HEK293 (cell line): ENCODE results near the gene ARPC1B.

ENCODE experiments used
- GLI4 ChIP-seq: fragments of 450-650 bp; formaldehyde crosslinking; IDR thresholded peaks from 2 replicates; pipeline ENCODE4 v1.5.1; 2016; ENCODE audit warnings: missing biosample characterization, missing genetic modification characterization
- KLF16 ChIP-seq: fragments of 450-650 bp; formaldehyde crosslinking; IDR thresholded peaks from 2 replicates; pipeline ENCODE4 v1.5.1; 2017; ENCODE audit warnings: missing biosample characterization, missing genetic modification characterization
- MZF1 ChIP-seq: fragments of 450-650 bp; formaldehyde crosslinking; IDR thresholded peaks from 2 replicates; pipeline ENCODE4 v1.5.1; 2017; ENCODE audit warnings: missing biosample characterization, missing genetic modification characterization, borderline replicate concordance
- ZNF157 ChIP-seq: fragments of 450-650 bp; formaldehyde crosslinking; IDR thresholded peaks from 2 replicates; pipeline ENCODE4 v1.5.1; 2016; ENCODE audit warnings: missing biosample characterization, missing genetic modification characterization
- ZNF16 ChIP-seq: fragments of 450-650 bp; formaldehyde crosslinking; IDR thresholded peaks from 2 replicates; pipeline ENCODE4 v1.5.1; 2016; ENCODE audit warnings: low read depth, missing biosample characterization, missing genetic modification characterization
- ZNF174 ChIP-seq: fragments of 450-650 bp; formaldehyde crosslinking; IDR thresholded peaks from 2 replicates; pipeline ENCODE4 v1.5.0; 2017; ENCODE audit warnings: missing biosample characterization, mild to moderate bottlenecking, missing genetic modification characterization
- ZNF214 ChIP-seq: fragments of 450-650 bp; formaldehyde crosslinking; IDR thresholded peaks from 2 replicates; pipeline ENCODE4 v1.5.1; 2017; ENCODE audit warnings: missing biosample characterization, mild to moderate bottlenecking, missing genetic modification characterization, borderline replicate concordance
- ZNF274 ChIP-seq, 2 experiments: fragments of 200-500 bp in 1 of 2; fragments of 450-650 bp in 1 of 2; sonication (Bioruptor generic) in 1 of 2; formaldehyde crosslinking in 1 of 2; IDR thresholded peaks; 2 replicates each; pipeline versions ENCODE4 v1.5.1 to v1.6.1; 2014 to 2016; ENCODE audit warnings: borderline replicate concordance in 1 of 2, inconsistent platforms in 1 of 2, low read length in 1 of 2, missing biosample characterization in 1 of 2, missing genetic modification characterization in 1 of 2
- ZNF544 ChIP-seq: fragments of 450-650 bp; formaldehyde crosslinking; IDR thresholded peaks from 2 replicates; pipeline ENCODE4 v1.5.0; 2017; ENCODE audit warnings: missing biosample characterization, missing genetic modification characterization
- ZNF548 ChIP-seq: fragments of 450-650 bp; formaldehyde crosslinking; IDR thresholded peaks from 2 replicates; pipeline ENCODE4 v1.5.1; 2016; ENCODE audit warnings: missing biosample characterization, missing genetic modification characterization
- ZNF596 ChIP-seq: fragments of 450-650 bp; IDR thresholded peaks from 2 replicates; pipeline ENCODE4 v1.5.0; 2018; ENCODE audit warnings: missing biosample characterization, mild to moderate bottlenecking, missing genetic modification characterization, moderate library complexity
- ZNF658 ChIP-seq: fragments of 450-650 bp; formaldehyde crosslinking; IDR thresholded peaks from 2 replicates; pipeline ENCODE4; 2016; ENCODE audit warnings: missing biosample characterization, missing genetic modification characterization
- ZNF747 ChIP-seq: fragments of 450-650 bp; formaldehyde crosslinking; IDR thresholded peaks from 2 replicates; pipeline ENCODE4 v1.5.1; 2016; ENCODE audit warnings: missing biosample characterization, missing genetic modification characterization
- ZNF76 ChIP-seq: fragments of 450-650 bp; formaldehyde crosslinking; IDR thresholded peaks from 2 replicates; pipeline ENCODE4; 2016; ENCODE audit warnings: low read depth, missing biosample characterization, missing genetic modification characterization, borderline replicate concordance
- ZNF777 ChIP-seq: fragments of 450-650 bp; formaldehyde crosslinking; IDR thresholded peaks from 2 replicates; pipeline ENCODE4 v1.5.1; 2017; ENCODE audit warnings: missing biosample characterization, missing genetic modification characterization, borderline replicate concordance
- ZNF830 ChIP-seq: fragments of 450-650 bp; IDR thresholded peaks from 2 replicates; pipeline ENCODE4 v1.5.0; 2018; ENCODE audit warnings: missing biosample characterization, missing genetic modification characterization, low read depth, mild to moderate bottlenecking, moderate library complexity
- ZNF843 ChIP-seq: fragments of 450-650 bp; formaldehyde crosslinking; IDR thresholded peaks from 2 replicates; pipeline ENCODE4 v1.5.1; 2016; ENCODE audit warnings: missing biosample characterization, missing genetic modification characterization
- ZSCAN23 ChIP-seq: fragments of 450-650 bp; formaldehyde crosslinking; IDR thresholded peaks from 2 replicates; pipeline ENCODE4 v1.5.1; 2016; ENCODE audit warnings: missing biosample characterization, missing genetic modification characterization
- TF ChIP-seq, protein P1 (sequence below): fragments of 450-650 bp; IDR thresholded peaks from 2 replicates; pipeline ENCODE4 v1.5.1; 2018; ENCODE audit warnings: missing biosample characterization, missing genetic modification characterization
- TF ChIP-seq, protein P2 (sequence below): fragments of 450-650 bp; formaldehyde crosslinking; IDR thresholded peaks from 2 replicates; pipeline ENCODE4 v1.5.1; 2017; ENCODE audit warnings: missing biosample characterization, missing genetic modification characterization
- TF ChIP-seq, protein P3 (sequence below): fragments of 450-650 bp; formaldehyde crosslinking; IDR thresholded peaks from 2 replicates; pipeline ENCODE4 v1.5.1; 2017; ENCODE audit warnings: missing biosample characterization, mild to moderate bottlenecking, missing genetic modification characterization, moderate library complexity
- TF ChIP-seq, protein P4 (sequence below): fragments of 450-650 bp; formaldehyde crosslinking; conservative IDR thresholded peaks from 2 replicates; pipeline ENCODE4 v1.5.1; 2016; ENCODE audit warnings: low read depth, missing biosample characterization, missing genetic modification characterization
- TF ChIP-seq, protein P5 (sequence below): fragments of 450-650 bp; formaldehyde crosslinking; IDR thresholded peaks from 2 replicates; pipeline ENCODE4 v1.5.0; 2017; ENCODE audit warnings: missing biosample characterization, missing genetic modification characterization, borderline replicate concordance
- TF ChIP-seq, protein P6 (sequence below): fragments of 450-650 bp; formaldehyde crosslinking; IDR thresholded peaks from 2 replicates; pipeline ENCODE4 v1.5.1; 2016; ENCODE audit warnings: missing biosample characterization, missing genetic modification characterization

The ARPC1B gene

DNA sequence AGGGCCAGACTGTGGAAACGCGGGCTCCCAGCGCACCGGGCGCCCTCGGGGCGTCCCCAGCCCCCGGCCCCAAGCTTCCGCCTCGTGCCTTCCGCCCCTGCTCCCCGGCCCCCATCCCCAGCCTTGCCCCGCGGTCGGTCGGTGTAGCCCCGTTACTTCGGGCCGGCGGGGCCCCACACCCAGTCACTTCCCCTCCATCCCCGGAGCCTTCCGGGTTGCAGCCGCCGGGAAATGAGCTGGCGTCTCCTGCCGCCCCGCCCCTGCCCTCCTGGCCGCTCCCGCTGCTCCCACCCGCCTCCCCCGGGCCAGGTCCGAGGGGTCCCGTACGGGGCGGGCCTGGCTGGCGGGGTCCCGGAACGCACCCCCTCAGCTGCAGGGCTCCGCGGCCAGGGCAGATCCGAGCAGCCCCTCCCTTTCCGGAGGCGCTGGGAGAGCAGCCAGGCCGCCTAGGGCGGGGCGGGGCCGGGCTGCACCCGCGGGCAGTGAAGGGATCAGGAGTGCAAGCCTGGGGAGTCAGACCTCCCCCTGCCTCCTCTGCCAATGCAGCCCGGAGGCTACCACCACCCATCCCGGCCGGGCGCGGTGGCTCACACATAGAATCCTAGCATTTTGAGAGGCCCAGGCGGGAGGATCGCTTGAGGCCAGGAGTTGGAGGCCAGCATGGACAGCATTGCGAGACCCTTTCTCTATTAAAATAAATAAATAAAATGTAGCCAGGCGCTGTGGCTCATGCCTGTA lies 709 bp downstream of the ARPC1B start (continued):
- TF ChIP-seq, protein P1, sequence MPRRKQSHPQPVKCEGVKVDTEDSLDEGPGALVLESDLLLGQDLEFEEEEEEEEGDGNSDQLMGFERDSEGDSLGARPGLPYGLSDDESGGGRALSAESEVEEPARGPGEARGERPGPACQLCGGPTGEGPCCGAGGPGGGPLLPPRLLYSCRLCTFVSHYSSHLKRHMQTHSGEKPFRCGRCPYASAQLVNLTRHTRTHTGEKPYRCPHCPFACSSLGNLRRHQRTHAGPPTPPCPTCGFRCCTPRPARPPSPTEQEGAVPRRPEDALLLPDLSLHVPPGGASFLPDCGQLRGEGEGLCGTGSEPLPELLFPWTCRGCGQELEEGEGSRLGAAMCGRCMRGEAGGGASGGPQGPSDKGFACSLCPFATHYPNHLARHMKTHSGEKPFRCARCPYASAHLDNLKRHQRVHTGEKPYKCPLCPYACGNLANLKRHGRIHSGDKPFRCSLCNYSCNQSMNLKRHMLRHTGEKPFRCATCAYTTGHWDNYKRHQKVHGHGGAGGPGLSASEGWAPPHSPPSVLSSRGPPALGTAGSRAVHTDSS (tag by site-specific recombination), result no peak
- TF ChIP-seq ZNF544 (no peak), ZNF16 (tag by site-specific recombination) (no peak), ZNF777 (tag by site-specific recombination) (no peak), ZNF658 (tag by site-specific recombination) (no peak), ZNF830 (no peak), ZNF76 (tag by site-specific recombination) (peak; percentile 24; the same call in 1 of the 2 replicates), MZF1 (0 out of 2 replicates have a peak, but pooled peaks have one; percentile 34), KLF16 (tag by site-specific recombination) (0 out of 2 replicates have a peak, but pooled peaks have one; percentile 40), ZNF548 (no peak), ZNF174 (no peak), ZNF596 (tag by site-specific recombination) (no peak), ZNF274 (IDR thresholded peaks at IDR 0.05; ENCODE audit: low read length) (no peak), ZNF274 (tag by site-specific recombination; IDR thresholded peaks at IDR 0.05; ENCODE audit: borderline replicate concordance) (no peak), ZSCAN23 (tag by site-specific recombination) (no peak), ZNF214 (tag by site-specific recombination) (no peak), GLI4 (tag by site-specific recombination) (no peak), ZNF843 (no peak), ZNF747 (tag by site-specific recombination) (no peak), ZNF157 (tag by site-specific recombination) (no peak)
- TF ChIP-seq, protein P2, sequence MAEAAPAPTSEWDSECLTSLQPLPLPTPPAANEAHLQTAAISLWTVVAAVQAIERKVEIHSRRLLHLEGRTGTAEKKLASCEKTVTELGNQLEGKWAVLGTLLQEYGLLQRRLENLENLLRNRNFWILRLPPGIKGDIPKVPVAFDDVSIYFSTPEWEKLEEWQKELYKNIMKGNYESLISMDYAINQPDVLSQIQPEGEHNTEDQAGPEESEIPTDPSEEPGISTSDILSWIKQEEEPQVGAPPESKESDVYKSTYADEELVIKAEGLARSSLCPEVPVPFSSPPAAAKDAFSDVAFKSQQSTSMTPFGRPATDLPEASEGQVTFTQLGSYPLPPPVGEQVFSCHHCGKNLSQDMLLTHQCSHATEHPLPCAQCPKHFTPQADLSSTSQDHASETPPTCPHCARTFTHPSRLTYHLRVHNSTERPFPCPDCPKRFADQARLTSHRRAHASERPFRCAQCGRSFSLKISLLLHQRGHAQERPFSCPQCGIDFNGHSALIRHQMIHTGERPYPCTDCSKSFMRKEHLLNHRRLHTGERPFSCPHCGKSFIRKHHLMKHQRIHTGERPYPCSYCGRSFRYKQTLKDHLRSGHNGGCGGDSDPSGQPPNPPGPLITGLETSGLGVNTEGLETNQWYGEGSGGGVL, result peak; percentile 71
- TF ChIP-seq, protein P3, sequence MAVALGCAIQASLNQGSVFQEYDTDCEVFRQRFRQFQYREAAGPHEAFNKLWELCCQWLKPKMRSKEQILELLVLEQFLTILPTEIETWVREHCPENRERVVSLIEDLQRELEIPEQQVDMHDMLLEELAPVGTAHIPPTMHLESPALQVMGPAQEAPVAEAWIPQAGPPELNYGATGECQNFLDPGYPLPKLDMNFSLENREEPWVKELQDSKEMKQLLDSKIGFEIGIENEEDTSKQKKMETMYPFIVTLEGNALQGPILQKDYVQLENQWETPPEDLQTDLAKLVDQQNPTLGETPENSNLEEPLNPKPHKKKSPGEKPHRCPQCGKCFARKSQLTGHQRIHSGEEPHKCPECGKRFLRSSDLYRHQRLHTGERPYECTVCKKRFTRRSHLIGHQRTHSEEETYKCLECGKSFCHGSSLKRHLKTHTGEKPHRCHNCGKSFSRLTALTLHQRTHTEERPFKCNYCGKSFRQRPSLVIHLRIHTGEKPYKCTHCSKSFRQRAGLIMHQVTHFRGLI (tag by site-specific recombination), result 0 out of 2 replicates have a peak, but pooled peaks have one; percentile 22
- TF ChIP-seq, protein P4, sequence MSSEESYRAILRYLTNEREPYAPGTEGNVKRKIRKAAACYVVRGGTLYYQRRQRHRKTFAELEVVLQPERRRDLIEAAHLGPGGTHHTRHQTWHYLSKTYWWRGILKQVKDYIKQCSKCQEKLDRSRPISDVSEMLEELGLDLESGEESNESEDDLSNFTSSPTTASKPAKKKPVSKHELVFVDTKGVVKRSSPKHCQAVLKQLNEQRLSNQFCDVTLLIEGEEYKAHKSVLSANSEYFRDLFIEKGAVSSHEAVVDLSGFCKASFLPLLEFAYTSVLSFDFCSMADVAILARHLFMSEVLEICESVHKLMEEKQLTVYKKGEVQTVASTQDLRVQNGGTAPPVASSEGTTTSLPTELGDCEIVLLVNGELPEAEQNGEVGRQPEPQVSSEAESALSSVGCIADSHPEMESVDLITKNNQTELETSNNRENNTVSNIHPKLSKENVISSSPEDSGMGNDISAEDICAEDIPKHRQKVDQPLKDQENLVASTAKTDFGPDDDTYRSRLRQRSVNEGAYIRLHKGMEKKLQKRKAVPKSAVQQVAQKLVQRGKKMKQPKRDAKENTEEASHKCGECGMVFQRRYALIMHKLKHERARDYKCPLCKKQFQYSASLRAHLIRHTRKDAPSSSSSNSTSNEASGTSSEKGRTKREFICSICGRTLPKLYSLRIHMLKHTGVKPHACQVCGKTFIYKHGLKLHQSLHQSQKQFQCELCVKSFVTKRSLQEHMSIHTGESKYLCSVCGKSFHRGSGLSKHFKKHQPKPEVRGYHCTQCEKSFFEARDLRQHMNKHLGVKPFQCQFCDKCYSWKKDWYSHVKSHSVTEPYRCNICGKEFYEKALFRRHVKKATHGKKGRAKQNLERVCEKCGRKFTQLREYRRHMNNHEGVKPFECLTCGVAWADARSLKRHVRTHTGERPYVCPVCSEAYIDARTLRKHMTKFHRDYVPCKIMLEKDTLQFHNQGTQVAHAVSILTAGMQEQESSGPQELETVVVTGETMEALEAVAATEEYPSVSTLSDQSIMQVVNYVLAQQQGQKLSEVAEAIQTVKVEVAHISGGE (tag by site-specific recombination), result peak; percentile 65
- TF ChIP-seq, protein P5, sequence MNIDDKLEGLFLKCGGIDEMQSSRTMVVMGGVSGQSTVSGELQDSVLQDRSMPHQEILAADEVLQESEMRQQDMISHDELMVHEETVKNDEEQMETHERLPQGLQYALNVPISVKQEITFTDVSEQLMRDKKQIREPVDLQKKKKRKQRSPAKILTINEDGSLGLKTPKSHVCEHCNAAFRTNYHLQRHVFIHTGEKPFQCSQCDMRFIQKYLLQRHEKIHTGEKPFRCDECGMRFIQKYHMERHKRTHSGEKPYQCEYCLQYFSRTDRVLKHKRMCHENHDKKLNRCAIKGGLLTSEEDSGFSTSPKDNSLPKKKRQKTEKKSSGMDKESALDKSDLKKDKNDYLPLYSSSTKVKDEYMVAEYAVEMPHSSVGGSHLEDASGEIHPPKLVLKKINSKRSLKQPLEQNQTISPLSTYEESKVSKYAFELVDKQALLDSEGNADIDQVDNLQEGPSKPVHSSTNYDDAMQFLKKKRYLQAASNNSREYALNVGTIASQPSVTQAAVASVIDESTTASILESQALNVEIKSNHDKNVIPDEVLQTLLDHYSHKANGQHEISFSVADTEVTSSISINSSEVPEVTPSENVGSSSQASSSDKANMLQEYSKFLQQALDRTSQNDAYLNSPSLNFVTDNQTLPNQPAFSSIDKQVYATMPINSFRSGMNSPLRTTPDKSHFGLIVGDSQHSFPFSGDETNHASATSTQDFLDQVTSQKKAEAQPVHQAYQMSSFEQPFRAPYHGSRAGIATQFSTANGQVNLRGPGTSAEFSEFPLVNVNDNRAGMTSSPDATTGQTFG (tag by site-specific recombination), result no peak
- TF ChIP-seq, protein P6, sequence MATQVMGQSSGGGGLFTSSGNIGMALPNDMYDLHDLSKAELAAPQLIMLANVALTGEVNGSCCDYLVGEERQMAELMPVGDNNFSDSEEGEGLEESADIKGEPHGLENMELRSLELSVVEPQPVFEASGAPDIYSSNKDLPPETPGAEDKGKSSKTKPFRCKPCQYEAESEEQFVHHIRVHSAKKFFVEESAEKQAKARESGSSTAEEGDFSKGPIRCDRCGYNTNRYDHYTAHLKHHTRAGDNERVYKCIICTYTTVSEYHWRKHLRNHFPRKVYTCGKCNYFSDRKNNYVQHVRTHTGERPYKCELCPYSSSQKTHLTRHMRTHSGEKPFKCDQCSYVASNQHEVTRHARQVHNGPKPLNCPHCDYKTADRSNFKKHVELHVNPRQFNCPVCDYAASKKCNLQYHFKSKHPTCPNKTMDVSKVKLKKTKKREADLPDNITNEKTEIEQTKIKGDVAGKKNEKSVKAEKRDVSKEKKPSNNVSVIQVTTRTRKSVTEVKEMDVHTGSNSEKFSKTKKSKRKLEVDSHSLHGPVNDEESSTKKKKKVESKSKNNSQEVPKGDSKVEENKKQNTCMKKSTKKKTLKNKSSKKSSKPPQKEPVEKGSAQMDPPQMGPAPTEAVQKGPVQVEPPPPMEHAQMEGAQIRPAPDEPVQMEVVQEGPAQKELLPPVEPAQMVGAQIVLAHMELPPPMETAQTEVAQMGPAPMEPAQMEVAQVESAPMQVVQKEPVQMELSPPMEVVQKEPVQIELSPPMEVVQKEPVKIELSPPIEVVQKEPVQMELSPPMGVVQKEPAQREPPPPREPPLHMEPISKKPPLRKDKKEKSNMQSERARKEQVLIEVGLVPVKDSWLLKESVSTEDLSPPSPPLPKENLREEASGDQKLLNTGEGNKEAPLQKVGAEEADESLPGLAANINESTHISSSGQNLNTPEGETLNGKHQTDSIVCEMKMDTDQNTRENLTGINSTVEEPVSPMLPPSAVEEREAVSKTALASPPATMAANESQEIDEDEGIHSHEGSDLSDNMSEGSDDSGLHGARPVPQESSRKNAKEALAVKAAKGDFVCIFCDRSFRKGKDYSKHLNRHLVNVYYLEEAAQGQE (tag by site-specific recombination), result no peak
